DOHH2 (cell line): ENCODE results near the gene LBR.

Experiments
- H3F3A ChIP-seq: fragments of 200-600 bp; sonication (generic), shearing (Covaris generic); 2 replicates; pipeline ENCODE4 v1.6.0; 2016; ENCODE audit warnings: antibody characterized with exemption, mild to moderate bottlenecking; ENCODE audit not compliant: control insufficient read depth, insufficient read depth
- H3K27ac ChIP-seq: fragments of 200-600 bp; sonication (generic); 2 replicates; pipeline ENCODE4 v1.5.1; 2014; ENCODE audit warnings: low read depth, mild to moderate bottlenecking, low read length, moderate library complexity
- H3K27me3 ChIP-seq: fragments of 200-600 bp; sonication (generic); 2 replicates; pipeline ENCODE4 v1.6.1; 2014; ENCODE audit warnings: mild to moderate bottlenecking, low read length, mixed read lengths; ENCODE audit not compliant: control insufficient read depth
- H3K36me3 ChIP-seq: fragments of 200-600 bp; sonication (generic); 2 replicates; pipeline ENCODE4 v1.6.1; 2014; ENCODE audit warnings: mild to moderate bottlenecking, low read length, moderate library complexity, mixed read lengths; ENCODE audit not compliant: control insufficient read depth
- H3K4me1 ChIP-seq: fragments of 200-600 bp; sonication (generic); 2 replicates; pipeline ENCODE4 v1.6.1; 2014; ENCODE audit warnings: mild to moderate bottlenecking, low read length, mixed read lengths; ENCODE audit not compliant: control insufficient read depth
- H3K4me2 ChIP-seq: fragments of 200-600 bp; sonication (generic); 2 replicates; pipeline ENCODE4 v1.6.0; 2014; ENCODE audit warnings: mild to moderate bottlenecking, low read length, moderate library complexity
- H3K4me3 ChIP-seq: fragments of 200-600 bp; sonication (generic); 2 replicates; pipeline ENCODE4 v1.5.1; 2014; ENCODE audit warnings: mild to moderate bottlenecking, low read length, mixed read lengths
- H3K79me2 ChIP-seq: fragments of 200-600 bp; sonication (generic); 2 replicates; pipeline ENCODE4 v1.6.1; 2014; ENCODE audit warnings: mild to moderate bottlenecking, low read length, mixed read lengths; ENCODE audit not compliant: control insufficient read depth
- H3K9me2 ChIP-seq: fragments of 200-600 bp; sonication (generic); replicated peaks from 2 replicates; pipeline ENCODE4 v1.6.1; 2014; ENCODE audit warnings: mild to moderate bottlenecking, low read length, mixed read lengths; ENCODE audit not compliant: control insufficient read depth
- H3K9me3 ChIP-seq: fragments of 200-600 bp; sonication (generic); 2 replicates; pipeline ENCODE4 v1.6.1; 2014; ENCODE audit warnings: antibody characterized with exemption, low read length, mixed read lengths; ENCODE audit not compliant: control insufficient read depth, insufficient read depth
- H4K20me1 ChIP-seq: fragments of 200-600 bp; sonication (generic); 2 replicates; pipeline ENCODE4 v1.6.0; 2014; ENCODE audit warnings: low read depth, mild to moderate bottlenecking, antibody characterized with exemption, low read length, moderate library complexity; ENCODE audit not compliant: control insufficient read depth, insufficient read depth
- CTCF ChIP-seq: fragments of 200-600 bp; sonication (generic); IDR thresholded peaks from one replicate; pipeline ENCODE4 v1.5.1; 2014; ENCODE audit warnings: antibody characterized with exemption, mild to moderate bottlenecking, low read depth, low read length; ENCODE audit not compliant: poor library complexity, severe bottlenecking
- EZH2phosphoT487 ChIP-seq: fragments of 200-600 bp; sonication (generic); IDR thresholded peaks from 2 replicates; pipeline ENCODE4 v1.6.1; 2017; ENCODE audit warnings: borderline replicate concordance, mild to moderate bottlenecking, antibody characterized with exemption, low read length, moderate library complexity, mixed read lengths

Gene LBR

GRCh38 chr1:225449261-225449660 is 21.4 kb upstream of the LBR start:
- H3K79me2 ChIP-seq = no peaks in the 10 kb centered on the region
- H3K4me3 ChIP-seq = no peak overlapping the region
- H3F3A ChIP-seq = peaks cover 5% of the 10 kb centered on the region
- no peaks in the 10 kb centered on the region for H3K9me3 ChIP-seq
- H3K27me3 ChIP-seq = no peaks in the 10 kb centered on the region
- no peak for TF ChIP-seq CTCF
- no peak for TF ChIP-seq EZH2phosphoT487
- H3K9me2 ChIP-seq = no peaks in the 10 kb centered on the region
- no peaks in the 10 kb centered on the region for H4K20me1 ChIP-seq
- no peaks in the 10 kb centered on the region for H3K36me3 ChIP-seq
- no peak overlapping the region for H3K27ac ChIP-seq
- peaks cover 27% of the 10 kb centered on the region for H3K4me1 ChIP-seq
- H3K4me2 ChIP-seq = no peak overlapping the region

- peaks cover 6% of the 10 kb centered on the region for H3F3A ChIP-seq
- no peak overlapping the region for H3K27ac ChIP-seq
- no peaks in the 10 kb centered on the region for H3K27me3 ChIP-seq
- no peaks in the 10 kb centered on the region for H3K36me3 ChIP-seq
- H4K20me1 ChIP-seq = no peaks in the 10 kb centered on the region
- H3K4me1 ChIP-seq = peaks cover 32% of the 10 kb centered on the region
- H3K4me3 ChIP-seq = no peak overlapping the region
- no peaks in the 10 kb centered on the region for H3K9me2 ChIP-seq
- no peaks in the 10 kb centered on the region for H3K79me2 ChIP-seq
- TF ChIP-seq CTCF (no peak), EZH2phosphoT487 (no peak)
- H3K9me3 ChIP-seq = no peaks in the 10 kb centered on the region
- H3K4me2 ChIP-seq = no peak overlapping the region
Measured at GRCh38 chr1:225448146-225448805, 20.4 kb upstream of the LBR start.

- H3K4me1 ChIP-seq = peaks cover 38% of the 10 kb centered on the region
- H3K4me3 ChIP-seq = no peak overlapping the region
- no peaks in the 10 kb centered on the region for H3K9me2 ChIP-seq
- no peaks in the 10 kb centered on the region for H3K9me3 ChIP-seq
- H3K4me2 ChIP-seq = no peak overlapping the region
- H3K27me3 ChIP-seq = no peaks in the 10 kb centered on the region
- no peaks in the 10 kb centered on the region for H4K20me1 ChIP-seq
- H3K27ac ChIP-seq = no peak overlapping the region
- H3K79me2 ChIP-seq = no peaks in the 10 kb centered on the region
- no peak for TF ChIP-seq EZH2phosphoT487
- no peak for TF ChIP-seq CTCF
- H3F3A ChIP-seq = peaks cover 9% of the 10 kb centered on the region
- H3K36me3 ChIP-seq = no peaks in the 10 kb centered on the region
Measured at GRCh38 chr1:225447650-225448089, 19.8 kb upstream of the LBR start.
